Prostate gland (tissue), 2 donors: Measurements from ENCODE around the gene MVB12B. TPM values are rescaled to one million over a fixed set of nuclear protein-coding genes. Genes with fewer than 3 reads are reported as not detected.

Experiments
- DNase-seq: peaks from one replicate; pipeline ENCODE4 v3.0.0-alpha.2; 2019; ENCODE audit warnings: low spot score
- H3K27ac ChIP-seq, 2 donors: fragments of 200-600 bp; sonication (generic); 2 replicates each; pipeline ENCODE4 v1.5.1; 2017 to 2019
- H3K27me3 ChIP-seq: fragments of 200-600 bp; sonication (generic); replicated peaks from 2 replicates; pipeline ENCODE4 v1.5.1; 2019; ENCODE audit not compliant: insufficient read depth
- H3K36me3 ChIP-seq, 2 donors: fragments of 200-600 bp; sonication (generic); 1 replicate in 1 of 2; 2 replicates in 1 of 2; pipeline versions ENCODE4 v1.5.1 to v1.8.1; 2017 to 2019
- H3K4me1 ChIP-seq: fragments of 200-600 bp; sonication (generic); replicated peaks from 2 replicates; pipeline ENCODE4 v1.5.1; 2019
- H3K4me3 ChIP-seq, 2 donors: fragments of 200-600 bp; sonication (generic); 2 replicates each; pipeline ENCODE4 v1.5.1; 2017 to 2019
- H3K9me3 ChIP-seq: fragments of 200-600 bp; sonication (generic); 2 replicates; pipeline ENCODE4 v1.5.1; 2017
- CTCF ChIP-seq, 4 experiments: fragments of 200-600 bp in 2 of 4; fragments of 450-650 bp in 2 of 4; sonication (generic) in 2 of 4; IDR thresholded peaks; 1 replicate in 3 of 4; 2 replicates in 1 of 4; pipeline ENCODE4 v1.5.1; 2016 to 2019; ENCODE audit warnings: antibody characterized with exemption in 4 of 4, mild to moderate bottlenecking in 2 of 4, moderate library complexity in 2 of 4
- POLR2A ChIP-seq: fragments of 450-650 bp; IDR thresholded peaks from one replicate; pipeline ENCODE4 v1.6.1; 2016; ENCODE audit warnings: antibody characterized with exemption, mild to moderate bottlenecking
- POLR2AphosphoS5 ChIP-seq: sonication (generic); formaldehyde crosslinking; IDR thresholded peaks from one replicate; pipeline ENCODE4 v1.6.1; 2017; ENCODE audit warnings: antibody characterized with exemption
- WGBS: methylation state at CpG from one replicate; pipeline ENCODE4 v1.1.5; 2018; 5-methylcytosine and 5-hydroxymethylcytosine counted together
- intact Hi-C: fragments of 100-400 bp; cut with DNase I; formaldehyde crosslinking; loops from one replicate; pipeline ENCODE4 v1.14.2; 2022
- total RNA-seq, 2 donors: library from RNA; depleted of rRNA; stranded (reverse); fragments of >200 nt; gene quantifications; one replicate each; pipeline ENCODE4 v1.1.0, GENCODE V29; 2016

The MVB12B gene
- total RNA-seq, 2 donors from 2014 or later: 17.3 to 28.4 TPM

DNA sequence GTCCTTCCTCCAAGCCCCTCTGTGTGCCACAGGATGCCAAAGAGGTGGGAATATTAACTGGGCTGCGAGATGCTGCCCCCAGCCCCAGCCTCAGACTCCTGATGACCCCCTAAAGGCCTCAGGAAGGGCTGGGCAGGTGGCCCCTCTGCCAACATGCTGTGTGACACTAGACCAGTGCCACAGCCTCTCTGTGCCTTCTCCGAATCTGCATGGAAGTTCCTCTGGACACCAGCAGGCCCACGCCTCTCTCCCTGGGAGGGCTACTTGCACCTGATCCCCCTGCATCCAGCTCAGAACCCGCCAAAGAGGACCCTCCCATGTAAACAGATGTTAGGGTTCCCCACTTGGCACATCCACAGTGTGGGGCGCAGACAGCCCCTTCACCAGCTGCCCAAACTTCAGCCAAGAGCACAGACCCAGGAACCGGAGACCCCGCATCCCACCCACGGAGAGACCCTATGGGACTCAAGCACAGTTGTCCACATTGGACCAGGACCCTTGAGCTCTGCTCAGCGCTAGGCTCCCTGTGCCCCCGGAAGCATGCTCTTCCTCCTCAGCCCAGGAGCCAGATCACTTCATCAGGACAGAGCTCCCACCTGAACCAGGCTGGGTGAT lies 195.5 kb downstream of the MVB12B start:
- no peaks in the 10 kb centered on the region for H3K4me1 ChIP-seq
- no peak for DNase-seq
- H3K36me3 ChIP-seq: no peaks in the 10 kb centered on the region
- TF ChIP-seq CTCF (IDR thresholded peaks at IDR 0.05) (no peak), POLR2A (no peak), POLR2AphosphoS5 (no peak)
- H3K9me3 ChIP-seq: no peaks in the 10 kb centered on the region
- WGBS: 90% methylated on average over 9 of the region's 10 CpGs
- peaks cover 3% of the 10 kb centered on the region for H3K27me3 ChIP-seq
- intact Hi-C loops: no loop called here
- no peak overlapping the region for H3K4me3 ChIP-seq
- peak overlapping the region in 1 of 2 donors; percentile 2 for H3K27ac ChIP-seq

DNA sequence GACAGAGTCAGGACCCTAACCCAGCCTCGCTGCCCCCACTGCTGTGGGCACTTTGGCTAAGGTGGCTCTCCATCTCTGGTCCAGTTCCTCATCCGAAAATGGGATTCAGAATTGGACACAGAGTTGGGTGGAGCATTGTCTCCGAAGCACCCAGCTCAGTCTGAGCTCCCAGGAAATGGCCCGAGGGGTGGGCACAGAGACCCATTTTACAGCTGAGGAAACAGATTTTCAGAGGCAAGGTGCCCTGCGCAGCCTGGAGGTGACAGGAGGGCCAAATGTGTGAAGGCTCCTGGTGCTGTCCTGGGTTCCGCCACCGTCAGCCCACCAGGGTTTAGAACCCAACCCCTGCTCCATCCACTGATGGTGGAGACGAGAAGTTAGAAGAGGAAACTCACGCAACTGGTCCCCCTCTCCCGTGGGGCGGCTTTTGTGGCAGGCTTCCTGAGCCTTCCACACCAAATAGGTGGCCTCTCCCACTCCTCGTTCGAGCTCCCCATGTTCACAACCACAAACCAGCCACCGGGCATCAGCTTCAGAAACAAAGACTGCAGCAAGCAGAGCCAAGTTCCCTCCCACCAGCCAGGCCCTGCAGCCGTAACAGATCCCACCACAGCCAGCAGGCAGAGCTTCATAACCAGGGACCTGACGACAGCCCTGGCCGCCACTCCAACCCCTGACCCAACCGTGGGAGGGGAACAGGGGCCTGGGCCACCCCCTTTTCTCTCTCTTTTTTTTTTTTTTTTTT lies 196.2 kb downstream of the MVB12B start:
- intact Hi-C loops: no loop called here
- Histone ChIP-seq H3K36me3 (no peaks in the 10 kb centered on the region), H3K27me3 (peaks cover 3% of the 10 kb centered on the region), H3K4me1 (no peaks in the 10 kb centered on the region), H3K4me3 (no peak overlapping the region), H3K9me3 (no peaks in the 10 kb centered on the region), H3K27ac (peak overlapping the region; percentile 2 to 22)
- TF ChIP-seq POLR2AphosphoS5 (no peak), POLR2A (no peak), CTCF (IDR thresholded peaks at IDR 0.05) (no peak)
- DNase-seq: no peak
- 46% methylated on average over 17 of the region's 18 CpGs for WGBS

DNA sequence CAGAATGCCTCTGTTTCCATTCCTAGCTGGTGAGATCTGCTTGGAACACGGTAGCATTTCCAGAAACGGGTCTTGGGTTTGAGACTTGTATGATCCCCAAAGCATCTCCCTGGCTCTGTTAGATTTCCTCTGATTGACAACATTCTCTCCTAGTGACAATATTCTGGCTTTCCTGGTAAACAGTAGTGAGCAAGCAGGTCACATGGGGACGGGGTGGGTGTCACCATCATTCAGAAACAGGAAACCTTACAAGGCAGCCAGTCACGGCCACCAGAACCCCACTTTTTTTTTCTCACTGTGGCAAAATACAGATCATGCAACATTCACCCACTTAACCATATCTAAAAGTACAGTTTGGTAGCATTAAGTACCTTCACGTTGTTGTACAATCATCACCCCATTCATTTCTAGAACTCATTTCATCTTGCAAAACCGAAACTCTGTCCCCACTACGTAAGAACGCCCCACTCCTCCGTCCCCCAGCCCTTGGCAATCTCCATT lies 197.0 kb downstream of the MVB12B start:
- 55% methylated on average over 9 of the region's 9 CpGs for WGBS
- Histone ChIP-seq H3K9me3 (no peaks in the 10 kb centered on the region), H3K27ac (peak overlapping the region in 1 of 2 donors; percentile 22), H3K27me3 (no peaks in the 10 kb centered on the region), H3K4me1 (no peaks in the 10 kb centered on the region), H3K4me3 (no peak overlapping the region), H3K36me3 (no peaks in the 10 kb centered on the region)
- intact Hi-C loops: no loop called here
- DNase-seq: no peak
- TF ChIP-seq POLR2AphosphoS5 (no peak), POLR2A (no peak), CTCF (IDR thresholded peaks at IDR 0.05) (no peak)

GRCh38 chr9:126524353-126525077 lies 197.9 kb downstream of the MVB12B start:
- Histone ChIP-seq H3K27me3 (no peaks in the 10 kb centered on the region), H3K4me3 (no peak overlapping the region), H3K9me3 (no peaks in the 10 kb centered on the region), H3K36me3 (no peaks in the 10 kb centered on the region), H3K27ac (no peak overlapping the region), H3K4me1 (no peaks in the 10 kb centered on the region)
- WGBS: 78% methylated on average over 13 of the region's 13 CpGs
- intact Hi-C loops: no loop called here
- no peak for DNase-seq
- TF ChIP-seq POLR2AphosphoS5: no peak
- no peak for TF ChIP-seq CTCF (IDR thresholded peaks at IDR 0.05)
- no peak for TF ChIP-seq POLR2A
